A204.1 (cell line): Measurements from ENCODE around the gene ADD1.

Source experiments
- FAIRE-seq: peaks from 2 replicates; lab custom pipeline; 2012; peaks lifted over from hg19 to GRCh38; lab: Jason Lieb, UNC

The ADD1 gene

GRCh38 chr4:2822461-2823300 lies 21.0 kb upstream of the ADD1 start:
- FAIRE-seq = no peak

GRCh38 chr4:2823301-2823670 lies 20.4 kb upstream of the ADD1 start:
- no peak for FAIRE-seq

GRCh38 chr4:2823671-2824328 lies 19.8 kb upstream of the ADD1 start:
- FAIRE-seq = no peak

- no peak for FAIRE-seq
Observed at GRCh38 chr4:2824329-2824835, 19.3 kb upstream of the ADD1 start.

GRCh38 chr4:2824836-2825381 lies 18.7 kb upstream of the ADD1 start:
- no peak for FAIRE-seq

- no peak for FAIRE-seq
Observed at GRCh38 chr4:2825740-2826139, 17.9 kb upstream of the ADD1 start.

GRCh38 chr4:2827071-2827873 lies 16.4 kb upstream of the ADD1 start:
- FAIRE-seq = no peak

GRCh38 chr4:2827874-2828751 lies 15.5 kb upstream of the ADD1 start:
- FAIRE-seq = no peak

GRCh38 chr4:2828758-2829181 lies 14.9 kb upstream of the ADD1 start:
- FAIRE-seq = no peak

- FAIRE-seq = no peak
Observed at GRCh38 chr4:2829321-2829932, 14.2 kb upstream of the ADD1 start.

GRCh38 chr4:2829933-2830451 lies 13.7 kb upstream of the ADD1 start:
- FAIRE-seq = no peak

- FAIRE-seq = no peak
Observed at GRCh38 chr4:2830632-2831610, 12.7 kb upstream of the ADD1 start.

GRCh38 chr4:2831611-2832308 lies 11.9 kb upstream of the ADD1 start:
- no peak for FAIRE-seq

- no peak for FAIRE-seq
Observed at GRCh38 chr4:2832309-2832980, 11.2 kb upstream of the ADD1 start.

- no peak for FAIRE-seq
Observed at GRCh38 chr4:2832981-2833670, 10.5 kb upstream of the ADD1 start.

- no peak for FAIRE-seq
Observed at GRCh38 chr4:2833671-2834000, 10.0 kb upstream of the ADD1 start.

- no peak for FAIRE-seq
Observed at GRCh38 chr4:2834001-2834921, 9.4 kb upstream of the ADD1 start.
